HCT116 (cell line): ENCODE data around the gene TCAP. TPM values are rescaled to one million over a fixed set of nuclear protein-coding genes. Genes with fewer than 3 reads are reported as not detected.

Experiments
- ATAC-seq: fragments of 200-7000 bp; cut with Tn5 transposase; 2 replicates; pipeline ENCODE4 v1.9.1; 2020; ENCODE audit warnings: mild to moderate bottlenecking, moderate library complexity
- BruUV-seq: library from RNA; stranded (reverse); fragments of 400-500 nt; replicated peaks from 2 replicates; lab custom pipeline; 2021; lab: Mats Ljungman, UMichigan
- CTCF ChIA-PET: fragments of 300-600 bp; sonication (Branson Sonifier 250); formaldehyde crosslinking; loops from one replicate; lab custom pipeline; 2021; ENCODE audit warnings: antibody characterized with exemption; lab: Charles Lee
- POLR2A ChIA-PET: fragments of 300-600, 350-600 bp; sonication (Branson Sonifier 250); formaldehyde crosslinking; loops from one replicate; lab custom pipeline; 2021; ENCODE audit warnings: antibody characterized with exemption; lab: Charles Lee
- RAD21 ChIA-PET, 2 experiments: fragments of 300-600 bp; sonication (Branson Sonifier 250); formaldehyde crosslinking; loops; one replicate each; lab custom pipeline; 2023; ENCODE audit warnings: low total read pairs in 2 of 2; ENCODE audit not compliant: uncharacterized antibody in 2 of 2, unreplicated experiment in 2 of 2, low non-redundant PET in 1 of 2; lab: Charles Lee
- DNase-seq: peaks from one replicate; pipeline ENCODE4 v3.0.0-alpha.2; 2010; ENCODE audit warnings: low read depth, low spot score
- H2AFZ ChIP-seq: fragments of 200-600 bp; shearing (Covaris generic), sonication (generic); 2 replicates; pipeline ENCODE4 v1.6.1; 2017; ENCODE audit warnings: low read depth, mixed run types, mixed read lengths, antibody characterized with exemption, low read length; ENCODE audit not compliant: poor library complexity, severe bottlenecking
- H3K27ac ChIP-seq: 2 replicates; pipeline ENCODE4 v1.5.1; 2012; ENCODE audit warnings: low read depth, low read length
- H3K27me3 ChIP-seq: fragments of 200-600 bp; sonication (generic); 2 replicates; pipeline ENCODE4 v1.6.1; 2016; ENCODE audit warnings: mixed run types, low read length, mixed read lengths; ENCODE audit not compliant: insufficient read depth
- H3K36me3 ChIP-seq, 2 experiments: fragments of 200-500 bp in 1 of 2; fragments of 200-600 bp in 1 of 2; sonication (Bioruptor generic) in 1 of 2; sonication (generic) in 1 of 2; 2 replicates each; pipeline versions ENCODE4 v1.5.1 to v1.6.1; 2014 to 2016; ENCODE audit warnings: low read length in 2 of 2, inconsistent platforms in 1 of 2, mixed read lengths in 1 of 2, mixed run types in 1 of 2; ENCODE audit not compliant: insufficient read depth in 2 of 2, control insufficient read depth in 1 of 2
- H3K4me1 ChIP-seq, 2 experiments: fragments of 200-600 bp in 1 of 2; sonication (generic) in 1 of 2; 2 replicates each; pipeline versions ENCODE4 v1.5.1 to v1.6.1; 2012 to 2017; ENCODE audit warnings: low read length in 2 of 2, inconsistent platforms in 1 of 2, mild to moderate bottlenecking in 1 of 2, mixed read lengths in 1 of 2, mixed run types in 1 of 2, moderate library complexity in 1 of 2; ENCODE audit not compliant: insufficient read depth in 2 of 2, control insufficient read depth in 1 of 2
- H3K4me2 ChIP-seq: fragments of 200-600 bp; sonication (generic); 2 replicates; pipeline ENCODE4 v1.6.1; 2017; ENCODE audit warnings: mixed run types, low read length, mixed read lengths
- H3K4me3 ChIP-seq, 2 experiments: fragments of 200-600 bp in 1 of 2; sonication (generic) in 1 of 2; replicated peaks in 1 of 2; 2 replicates each; pipeline ENCODE4 v1.5.1; 2011 to 2016; ENCODE audit warnings: low read length in 2 of 2, control low read depth in 1 of 2, low read depth in 1 of 2, mild to moderate bottlenecking in 1 of 2, mixed read lengths in 1 of 2, mixed run types in 1 of 2
- H3K79me2 ChIP-seq: fragments of 200-600 bp; sonication (generic); 2 replicates; pipeline ENCODE4 v1.6.1; 2017; ENCODE audit warnings: mild to moderate bottlenecking, mixed run types, low read length, moderate library complexity, mixed read lengths; ENCODE audit not compliant: insufficient read depth
- H3K9ac ChIP-seq: fragments of 200-600 bp; sonication (generic); 2 replicates; pipeline ENCODE4 v1.6.1; 2016; ENCODE audit warnings: low read length, mixed read lengths
- H3K9me2 ChIP-seq: fragments of 200-600 bp; sonication (generic), shearing (Covaris generic); 2 replicates; pipeline ENCODE4 v1.6.1; 2017; ENCODE audit warnings: mixed run types, mild to moderate bottlenecking, moderate library complexity; ENCODE audit not compliant: insufficient read depth
- H3K9me3 ChIP-seq, 2 experiments: fragments of 200-500 bp in 1 of 2; fragments of 200-600 bp in 1 of 2; sonication (Bioruptor generic) in 1 of 2; sonication (generic) in 1 of 2; 2 replicates each; pipeline ENCODE4 v1.6.1; 2014 to 2017; ENCODE audit warnings: low read length in 2 of 2, mixed read lengths in 2 of 2, inconsistent platforms in 1 of 2, low read depth in 1 of 2, mild to moderate bottlenecking in 1 of 2, mixed run types in 1 of 2, moderate library complexity in 1 of 2; ENCODE audit not compliant: control insufficient read depth in 1 of 2, insufficient read depth in 1 of 2
- H4K20me1 ChIP-seq: fragments of 200-600 bp; sonication (generic), shearing (Covaris generic); 2 replicates; pipeline ENCODE4 v1.6.1; 2017; ENCODE audit warnings: mixed run types, mild to moderate bottlenecking, moderate library complexity; ENCODE audit not compliant: insufficient read depth
- ATF3 ChIP-seq: IDR thresholded peaks from 2 replicates; pipeline ENCODE4 v1.6.1; 2012
- CEBPB ChIP-seq: IDR thresholded peaks from 2 replicates; pipeline ENCODE4 v1.6.1; 2012; ENCODE audit warnings: low read depth
- EZH2phosphoT487 ChIP-seq: fragments of 200-600 bp; IDR thresholded peaks from 2 replicates; pipeline ENCODE4 v1.6.1; 2018; ENCODE audit warnings: antibody characterized with exemption, borderline replicate concordance
- MAX ChIP-seq: IDR thresholded peaks from 2 replicates; pipeline ENCODE4 v1.6.1; 2012
- POLR2A ChIP-seq: IDR thresholded peaks from 2 replicates; pipeline ENCODE4 v1.7.0; 2011; ENCODE audit warnings: borderline replicate concordance; ENCODE audit not compliant: insufficient read depth, insufficient read length; ENCODE audit errors: extremely low read depth
- REST ChIP-seq: IDR thresholded peaks from 2 replicates; pipeline ENCODE4 v1.6.1; 2012; ENCODE audit warnings: low read depth
- SRF ChIP-seq: IDR thresholded peaks from 2 replicates; pipeline ENCODE4 v1.6.1; 2012; ENCODE audit warnings: low read depth
- intact Hi-C: fragments of 100-400 bp; cut with micrococcal nuclease; formaldehyde crosslinking; loops from 2 replicates; pipeline ENCODE4 v1.10.0; 2022
- total RNA-seq: library from RNA; stranded (reverse); gene quantifications from one replicate; pipeline ENCODE4 v1.2.1, GENCODE V29; 2021; ENCODE audit not compliant: unreplicated experiment

TCAP gene
- total RNA-seq, 1 experiment from 2014 or later = 1.5 TPM

- no peak for TF ChIP-seq MAX
- TF ChIP-seq ATF3 = no peak
- no peak for TF ChIP-seq POLR2A
- TF ChIP-seq EZH2phosphoT487 = no peak
- no peak for TF ChIP-seq CEBPB
- no peak for TF ChIP-seq REST
These were observed 25.3 kb upstream of the TCAP start (continued) for GRCh38 chr17:39639566-39640458.

- TF ChIP-seq POLR2A (no peak), SRF (no peak)
- no peak for ATAC-seq
- CTCF ChIA-PET = interaction anchor here (1.2 kb wide), 1 partner anchor 13 kb away, joined by 5 read pairs; no protein-coding TSS in a partner anchor
These were observed 24.5 kb upstream of the TCAP start for GRCh38 chr17:39640591-39641031.

More at GRCh38 chr17:39640591-39641031, 24.5 kb upstream of the TCAP start:
- H3K4me2 ChIP-seq = no peak overlapping the region
- intact Hi-C loops = no loop called here
- BruUV-seq = no TSS peak
- H4K20me1 ChIP-seq = no peaks in the 10 kb centered on the region
- no peak overlapping the region for H2AFZ ChIP-seq
- H3K9ac ChIP-seq = no peak overlapping the region
- no peak overlapping the region for H3K4me3 ChIP-seq
- H3K9me2 ChIP-seq = no peaks in the 10 kb centered on the region
- no peaks in the 10 kb centered on the region for H3K9me3 ChIP-seq
- peaks cover 36 to 61% of the 10 kb centered on the region in 2 experiments for H3K4me1 ChIP-seq
- H3K36me3 ChIP-seq = no peaks in the 10 kb centered on the region
- peaks cover 72% of the 10 kb centered on the region for H3K79me2 ChIP-seq
- H3K27me3 ChIP-seq = no peaks in the 10 kb centered on the region
- H3K27ac ChIP-seq = no peak overlapping the region
- POLR2A ChIA-PET = no interaction called here
- RAD21 ChIA-PET = no interaction called here
- no peak for DNase-seq
